Mesenchymal stem cell (in vitro differentiated cells and primary cell): ENCODE measurements around the gene UBE2QL1.

Experiments
- DNase-seq: peaks from one replicate; pipeline ENCODE4 v3.0.0-alpha.2; 2013
- H2AFZ ChIP-seq: one replicate; pipeline ENCODE4 v1.6.1; 2013; ENCODE audit warnings: low read depth, mild to moderate bottlenecking, control low read depth, inconsistent platforms, low read length, moderate library complexity
- H2AK5ac ChIP-seq: 2 replicates; pipeline ENCODE4 v1.6.1; 2013; ENCODE audit warnings: low read length, moderate library complexity, mild to moderate bottlenecking, inconsistent platforms; ENCODE audit not compliant: severe bottlenecking
- H2BK120ac ChIP-seq: one replicate; pipeline ENCODE4 v1.6.1; 2013; ENCODE audit warnings: low read depth, mild to moderate bottlenecking, inconsistent platforms, low read length, moderate library complexity
- H2BK12ac ChIP-seq, 2 experiments: one replicate each; pipeline ENCODE4 v1.6.1; 2013; ENCODE audit warnings: inconsistent platforms in 2 of 2, low read length in 2 of 2, mild to moderate bottlenecking in 2 of 2, moderate library complexity in 2 of 2, control low read depth in 1 of 2
- H2BK15ac ChIP-seq: one replicate; pipeline ENCODE4 v1.6.1; 2013; ENCODE audit warnings: mild to moderate bottlenecking, low read depth, inconsistent platforms; ENCODE audit not compliant: poor library complexity, severe bottlenecking
- H2BK5ac ChIP-seq: 2 replicates; pipeline ENCODE4 v1.6.1; 2013; ENCODE audit warnings: low read depth, mild to moderate bottlenecking, low read length, control low read depth, inconsistent platforms; ENCODE audit not compliant: poor library complexity, severe bottlenecking
- H3K14ac ChIP-seq, 2 experiments: one replicate each; pipeline ENCODE4 v1.6.1; 2013; ENCODE audit warnings: inconsistent platforms in 2 of 2, low read length in 2 of 2, control low read depth in 1 of 2, mild to moderate bottlenecking in 1 of 2, moderate library complexity in 1 of 2
- H3K18ac ChIP-seq, 2 experiments: one replicate each; pipeline ENCODE4 v1.6.1; 2013; ENCODE audit warnings: inconsistent platforms in 2 of 2, low read length in 2 of 2, control low read depth in 1 of 2, low read depth in 1 of 2, mild to moderate bottlenecking in 1 of 2
- H3K23ac ChIP-seq, 2 experiments: one replicate each; pipeline ENCODE4 v1.6.1; 2013; ENCODE audit warnings: inconsistent platforms in 2 of 2, low read length in 2 of 2, mild to moderate bottlenecking in 2 of 2, moderate library complexity in 2 of 2, control low read depth in 1 of 2
- H3K27ac ChIP-seq: 2 replicates; pipeline ENCODE4 v1.5.1; 2013; ENCODE audit warnings: mild to moderate bottlenecking, moderate library complexity, low read length, control low read depth, inconsistent platforms; ENCODE audit not compliant: poor library complexity, severe bottlenecking
- H3K27me3 ChIP-seq, 2 experiments: 2 replicates each; pipeline versions ENCODE4 v1.6.1 to v1.7.0; 2013; ENCODE audit warnings: low read length in 2 of 2, mild to moderate bottlenecking in 2 of 2, moderate library complexity in 2 of 2, control low read depth in 1 of 2, inconsistent platforms in 1 of 2; ENCODE audit not compliant: control insufficient read depth in 1 of 2, insufficient read depth in 1 of 2
- H3K36me3 ChIP-seq, 2 experiments: 2 replicates each; pipeline versions ENCODE4 v1.6.1 to v1.7.0; 2013; ENCODE audit warnings: low read length in 2 of 2, control low read depth in 1 of 2, inconsistent platforms in 1 of 2, low read depth in 1 of 2, mild to moderate bottlenecking in 1 of 2; ENCODE audit not compliant: insufficient read depth in 2 of 2, control insufficient read depth in 1 of 2
- H3K4ac ChIP-seq, 2 experiments: one replicate each; pipeline ENCODE4 v1.6.1; 2013; ENCODE audit warnings: inconsistent platforms in 2 of 2, low read length in 2 of 2, mild to moderate bottlenecking in 2 of 2, moderate library complexity in 2 of 2, control low read depth in 1 of 2, low read depth in 1 of 2
- H3K4me1 ChIP-seq: 2 replicates; pipeline ENCODE4 v1.6.1; 2013; ENCODE audit warnings: low read depth, low read length, control low read depth; ENCODE audit not compliant: control insufficient read depth, insufficient read depth
- H3K4me2 ChIP-seq: 2 replicates; pipeline ENCODE4 v1.6.1; 2013; ENCODE audit warnings: low read length, mild to moderate bottlenecking, inconsistent platforms; ENCODE audit not compliant: poor library complexity, severe bottlenecking
- H3K4me3 ChIP-seq, 2 experiments: 2 replicates each; pipeline versions ENCODE4 v1.5.1 to v1.7.0; 2013; ENCODE audit warnings: low read length in 2 of 2, mild to moderate bottlenecking in 2 of 2, control low read depth in 1 of 2, low read depth in 1 of 2; ENCODE audit not compliant: insufficient read depth in 1 of 2
- H3K79me1 ChIP-seq: replicated peaks from 2 replicates; pipeline ENCODE4 v1.6.1; 2013; ENCODE audit warnings: mild to moderate bottlenecking, control low read depth, low read length, inconsistent platforms; ENCODE audit not compliant: poor library complexity, severe bottlenecking
- H3K9ac ChIP-seq: 2 replicates; pipeline ENCODE4 v1.7.0; 2013; ENCODE audit warnings: mild to moderate bottlenecking, low read length, moderate library complexity
- H3K9me3 ChIP-seq: 2 replicates; pipeline ENCODE4 v1.7.0; 2013; ENCODE audit warnings: mild to moderate bottlenecking, low read length; ENCODE audit not compliant: control insufficient read depth
- H4K8ac ChIP-seq: one replicate; pipeline ENCODE4 v1.6.1; 2013; ENCODE audit warnings: inconsistent platforms, mild to moderate bottlenecking, low read length, moderate library complexity
- H4K91ac ChIP-seq: one replicate; pipeline ENCODE4 v1.6.1; 2013; ENCODE audit warnings: mild to moderate bottlenecking, low read length, inconsistent platforms
- WGBS: methylation state at CpG from one replicate; pipeline ENCODE4 v1.1.7; 2013; ENCODE audit warnings: mixed read lengths; 5-methylcytosine and 5-hydroxymethylcytosine counted together

The UBE2QL1 gene

GRCh38 chr5:6457592-6457991 lies 8.9 kb downstream of the UBE2QL1 start:
- WGBS: 64% methylated on average over 5 of the region's 5 CpGs

GRCh38 chr5:6458833-6459232 lies 10.2 kb downstream of the UBE2QL1 start:
- Histone ChIP-seq H3K14ac (no peak overlapping the region), H3K36me3 (no peaks in the 10 kb centered on the region)
- 78% methylated on average over 4 of the region's 4 CpGs for WGBS

More at GRCh38 chr5:6457592-6457991, 8.9 kb downstream of the UBE2QL1 start:
- no peak overlapping the region for H3K27ac ChIP-seq
- H3K9ac ChIP-seq: no peak overlapping the region
- no peak overlapping the region for H2BK15ac ChIP-seq
- no peaks in the 10 kb centered on the region for H3K9me3 ChIP-seq
- no peak overlapping the region for H3K4ac ChIP-seq
- no peak overlapping the region for H2AFZ ChIP-seq
- no peak overlapping the region for H4K8ac ChIP-seq
- no peaks in the 10 kb centered on the region for H3K79me1 ChIP-seq
- H3K14ac ChIP-seq: no peak overlapping the region
- H2BK5ac ChIP-seq: no peak overlapping the region
- no peak overlapping the region for H3K4me3 ChIP-seq
- DNase-seq: no peak
- H3K36me3 ChIP-seq: no peaks in the 10 kb centered on the region
- H2BK120ac ChIP-seq: no peak overlapping the region
- H3K18ac ChIP-seq: no peak overlapping the region
- no peak overlapping the region for H3K4me2 ChIP-seq
- no peak overlapping the region for H3K23ac ChIP-seq
- no peak overlapping the region for H2AK5ac ChIP-seq
- H3K4me1 ChIP-seq: no peaks in the 10 kb centered on the region
- no peak overlapping the region for H2BK12ac ChIP-seq
- no peak overlapping the region for H4K91ac ChIP-seq
- peaks cover 18 to 34% of the 10 kb centered on the region in 2 experiments for H3K27me3 ChIP-seq

GRCh38 chr5:6459896-6460295 lies 11.2 kb downstream of the UBE2QL1 start:
- Histone ChIP-seq H3K18ac (no peak overlapping the region), H3K27me3 (peaks cover 2 to 22% of the 10 kb centered on the region in 2 experiments), H2AK5ac (no peak overlapping the region), H3K14ac (no peak overlapping the region), H3K79me1 (no peaks in the 10 kb centered on the region), H3K23ac (no peak overlapping the region), H3K9ac (no peak overlapping the region), H3K4me1 (no peaks in the 10 kb centered on the region), H2BK15ac (no peak overlapping the region), H2BK120ac (no peak overlapping the region), H2BK5ac (no peak overlapping the region), H4K91ac (no peak overlapping the region), H3K4me2 (no peak overlapping the region), H3K9me3 (no peaks in the 10 kb centered on the region), H4K8ac (no peak overlapping the region), H3K4ac (no peak overlapping the region), H3K27ac (no peak overlapping the region), H2BK12ac (no peak overlapping the region), H2AFZ (no peak overlapping the region), H3K36me3 (no peaks in the 10 kb centered on the region), H3K4me3 (no peak overlapping the region)
- 32% methylated on average over 4 of the region's 5 CpGs for WGBS
- no peak for DNase-seq

More at GRCh38 chr5:6458833-6459232, 10.2 kb downstream of the UBE2QL1 start:
- Histone ChIP-seq H3K4me2 (no peak overlapping the region), H2AFZ (no peak overlapping the region), H4K8ac (no peak overlapping the region), H3K27me3 (peaks cover 7 to 22% of the 10 kb centered on the region in 2 experiments), H3K79me1 (no peaks in the 10 kb centered on the region), H2BK5ac (no peak overlapping the region), H3K18ac (no peak overlapping the region), H3K4ac (no peak overlapping the region), H2BK15ac (no peak overlapping the region), H3K9ac (no peak overlapping the region), H3K4me3 (no peak overlapping the region), H2BK120ac (no peak overlapping the region), H3K9me3 (no peaks in the 10 kb centered on the region), H3K27ac (no peak overlapping the region), H3K4me1 (no peaks in the 10 kb centered on the region), H3K23ac (no peak overlapping the region), H4K91ac (no peak overlapping the region), H2BK12ac (no peak overlapping the region), H2AK5ac (no peak overlapping the region)
- no peak for DNase-seq

GRCh38 chr5:6461006-6461405 lies 12.3 kb downstream of the UBE2QL1 start:
- Histone ChIP-seq H2AK5ac (no peak overlapping the region), H2BK12ac (no peak overlapping the region), H4K8ac (no peak overlapping the region), H3K14ac (no peak overlapping the region), H3K4me2 (no peak overlapping the region), H3K23ac (no peak overlapping the region), H2BK5ac (no peak overlapping the region), H2AFZ (no peak overlapping the region), H3K18ac (no peak overlapping the region), H2BK15ac (no peak overlapping the region), H3K4me1 (no peaks in the 10 kb centered on the region), H3K27ac (no peak overlapping the region), H3K27me3 (peaks cover 0 to 17% of the 10 kb centered on the region in 2 experiments), H2BK120ac (no peak overlapping the region), H4K91ac (no peak overlapping the region), H3K4me3 (no peak overlapping the region), H3K9me3 (no peaks in the 10 kb centered on the region), H3K9ac (no peak overlapping the region), H3K79me1 (no peaks in the 10 kb centered on the region), H3K36me3 (no peaks in the 10 kb centered on the region), H3K4ac (no peak overlapping the region)
- 33% methylated on average over 1 of the region's 2 CpGs for WGBS
- no peak for DNase-seq
